SH-SY5Y (cell line): ENCODE data around the gene BCKDHA.

Experiments
- GATA2 ChIP-seq: IDR thresholded peaks from 2 replicates; pipeline ENCODE4 v1.6.1; 2011; ENCODE audit warnings: mild to moderate bottlenecking, low read depth, low read length
- GATA3 ChIP-seq: IDR thresholded peaks from 2 replicates; pipeline ENCODE4 v1.6.1; 2011; ENCODE audit warnings: low read depth, mild to moderate bottlenecking, low read length, moderate library complexity

- TF ChIP-seq GATA2 (no peak), GATA3 (no peak)
Observed at GRCh38 chr19:41366089-41366488, 31.5 kb upstream of the BCKDHA start.
